ENCODE measurements around the gene BCAR1.
"Not testable (repeated sequence)": the region's sequence is repeated elsewhere in the genome, so short reads cannot be mapped to it uniquely, and the experiment has no call there.

DNA sequence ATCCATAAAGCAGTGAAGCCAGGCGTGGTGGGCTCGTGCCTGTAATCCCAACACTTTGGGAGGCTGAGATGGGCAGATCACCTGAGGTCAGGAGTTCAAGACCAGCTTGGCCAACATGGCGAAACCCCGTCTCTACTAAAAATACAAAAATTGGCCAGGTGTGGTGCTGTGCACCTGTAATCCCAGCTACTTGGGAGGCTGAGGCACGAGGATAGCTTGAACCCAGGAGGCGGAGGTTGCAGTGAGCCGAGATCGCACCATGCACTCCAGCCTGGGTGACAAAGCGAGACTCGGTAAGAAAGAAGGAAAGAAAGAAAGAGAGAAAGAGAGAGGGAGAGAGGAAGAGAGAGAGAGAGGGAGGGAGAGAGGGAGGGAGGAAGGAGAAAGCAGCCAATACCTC, 21.2 kb upstream of the BCAR1 start:
- TF ChIP-seq POLR2A, POLR2AphosphoS5 (IDR thresholded peaks at IDR 0.05): not testable (repeated sequence)

Data from prostate gland (tissue), 1 donor.